Smooth muscle cell of the umbilical artery (primary cell): ENCODE data around the gene LTBP1. TPM values are rescaled to one million over a fixed set of nuclear protein-coding genes. Genes with fewer than 3 reads are reported as not detected.

ENCODE experiments used
- total RNA-seq: library from RNA; depleted of rRNA; stranded (reverse); fragments of >200 nt; gene quantifications from 2 replicates; pipeline ENCODE4 v1.2.3, GENCODE V29; 2014

LTBP1 gene, protein sequence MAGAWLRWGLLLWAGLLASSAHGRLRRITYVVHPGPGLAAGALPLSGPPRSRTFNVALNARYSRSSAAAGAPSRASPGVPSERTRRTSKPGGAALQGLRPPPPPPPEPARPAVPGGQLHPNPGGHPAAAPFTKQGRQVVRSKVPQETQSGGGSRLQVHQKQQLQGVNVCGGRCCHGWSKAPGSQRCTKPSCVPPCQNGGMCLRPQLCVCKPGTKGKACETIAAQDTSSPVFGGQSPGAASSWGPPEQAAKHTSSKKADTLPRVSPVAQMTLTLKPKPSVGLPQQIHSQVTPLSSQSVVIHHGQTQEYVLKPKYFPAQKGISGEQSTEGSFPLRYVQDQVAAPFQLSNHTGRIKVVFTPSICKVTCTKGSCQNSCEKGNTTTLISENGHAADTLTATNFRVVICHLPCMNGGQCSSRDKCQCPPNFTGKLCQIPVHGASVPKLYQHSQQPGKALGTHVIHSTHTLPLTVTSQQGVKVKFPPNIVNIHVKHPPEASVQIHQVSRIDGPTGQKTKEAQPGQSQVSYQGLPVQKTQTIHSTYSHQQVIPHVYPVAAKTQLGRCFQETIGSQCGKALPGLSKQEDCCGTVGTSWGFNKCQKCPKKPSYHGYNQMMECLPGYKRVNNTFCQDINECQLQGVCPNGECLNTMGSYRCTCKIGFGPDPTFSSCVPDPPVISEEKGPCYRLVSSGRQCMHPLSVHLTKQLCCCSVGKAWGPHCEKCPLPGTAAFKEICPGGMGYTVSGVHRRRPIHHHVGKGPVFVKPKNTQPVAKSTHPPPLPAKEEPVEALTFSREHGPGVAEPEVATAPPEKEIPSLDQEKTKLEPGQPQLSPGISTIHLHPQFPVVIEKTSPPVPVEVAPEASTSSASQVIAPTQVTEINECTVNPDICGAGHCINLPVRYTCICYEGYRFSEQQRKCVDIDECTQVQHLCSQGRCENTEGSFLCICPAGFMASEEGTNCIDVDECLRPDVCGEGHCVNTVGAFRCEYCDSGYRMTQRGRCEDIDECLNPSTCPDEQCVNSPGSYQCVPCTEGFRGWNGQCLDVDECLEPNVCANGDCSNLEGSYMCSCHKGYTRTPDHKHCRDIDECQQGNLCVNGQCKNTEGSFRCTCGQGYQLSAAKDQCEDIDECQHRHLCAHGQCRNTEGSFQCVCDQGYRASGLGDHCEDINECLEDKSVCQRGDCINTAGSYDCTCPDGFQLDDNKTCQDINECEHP (N-terminal part only)
- 358 and 406 TPM in 2 replicates for total RNA-seq

DNA sequence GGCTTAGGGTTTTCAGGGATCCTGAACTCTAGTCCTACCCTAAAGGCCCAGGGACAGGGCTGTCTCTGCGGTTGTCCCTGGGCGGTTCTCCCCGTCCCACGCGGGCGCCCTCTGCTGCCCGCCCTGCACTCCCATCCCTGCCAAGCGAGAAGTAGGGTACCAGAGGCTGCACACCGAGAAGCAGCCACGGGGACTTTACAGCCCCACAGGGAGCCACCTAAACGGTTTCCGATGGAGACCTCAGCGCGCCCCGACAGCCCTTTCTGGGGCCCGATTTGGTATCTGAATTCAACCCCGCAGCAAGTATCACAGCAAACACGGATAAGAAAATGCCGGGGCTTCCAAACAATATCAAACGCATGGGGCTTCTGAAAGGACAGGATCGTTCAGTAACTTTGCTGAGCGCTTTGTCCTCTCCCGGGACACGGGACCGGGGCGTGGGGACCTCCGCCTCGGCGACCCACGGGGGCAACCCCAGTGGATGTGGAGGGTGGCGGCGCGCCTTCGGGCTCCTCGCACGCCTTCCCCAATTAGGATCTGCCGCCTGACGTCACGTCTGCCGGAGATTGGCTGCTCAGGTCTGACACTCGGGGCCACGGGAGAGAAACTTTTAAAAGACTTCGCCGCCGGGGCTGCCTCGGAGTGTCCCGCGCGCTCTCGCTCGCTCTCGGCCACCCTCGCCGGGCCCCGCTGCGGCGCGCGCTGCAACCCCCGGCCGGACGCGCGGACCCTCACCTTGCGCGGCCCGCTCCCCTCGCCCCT lies at the start of gene LTBP1:
Gene LTBP1, plus strand, starts transcription at position 640 of the 762 bp plus-strand sequence. CDS start 372 bp downstream, outside the sequence.

